Fibroblast of villous mesenchyme (primary cell): ENCODE data around the gene ADCY9. TPM values are rescaled to one million over a fixed set of nuclear protein-coding genes. Genes with fewer than 3 reads are reported as not detected.

Source experiments
- DNase-seq: peaks from one replicate; pipeline ENCODE4 v3.0.0-alpha.2; 2010; ENCODE audit warnings: low read depth
- H3K4me3 ChIP-seq: 2 replicates; pipeline ENCODE4 v1.5.1; 2011; ENCODE audit warnings: low read depth, mild to moderate bottlenecking, low read length
- CTCF ChIP-seq: IDR thresholded peaks from 2 replicates; pipeline ENCODE4 v1.5.1; 2012; ENCODE audit warnings: low read depth, mild to moderate bottlenecking, low read length; ENCODE audit not compliant: insufficient read depth
- total RNA-seq: library from RNA; depleted of rRNA; stranded (reverse); fragments of >200 nt; gene quantifications from 2 replicates; pipeline ENCODE4 v1.2.3, GENCODE V29; 2012

Gene ADCY9
- total RNA-seq, 1 donor = 38.0 TPM

DNA sequence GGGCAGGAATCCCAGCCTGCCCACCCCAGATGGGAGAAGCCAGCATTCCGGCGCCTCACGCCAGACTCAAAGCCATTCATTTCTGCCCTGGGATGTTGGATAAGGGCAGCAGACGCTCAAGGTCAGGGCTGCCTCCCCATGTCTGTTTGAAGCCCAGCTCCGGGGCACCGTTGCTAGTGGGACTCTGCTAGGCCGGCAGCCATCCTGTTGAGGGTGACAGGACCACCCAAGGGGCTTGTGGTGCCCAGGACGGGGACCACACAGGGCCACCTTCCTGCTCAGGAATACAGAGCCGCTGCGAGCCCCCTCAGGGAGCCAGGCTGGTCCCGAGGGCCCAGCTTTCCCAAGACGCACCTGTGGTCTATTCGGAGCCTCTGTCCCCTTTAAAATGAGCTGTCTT lies 134.0 kb downstream of the ADCY9 start:
- no peak for DNase-seq

DNA sequence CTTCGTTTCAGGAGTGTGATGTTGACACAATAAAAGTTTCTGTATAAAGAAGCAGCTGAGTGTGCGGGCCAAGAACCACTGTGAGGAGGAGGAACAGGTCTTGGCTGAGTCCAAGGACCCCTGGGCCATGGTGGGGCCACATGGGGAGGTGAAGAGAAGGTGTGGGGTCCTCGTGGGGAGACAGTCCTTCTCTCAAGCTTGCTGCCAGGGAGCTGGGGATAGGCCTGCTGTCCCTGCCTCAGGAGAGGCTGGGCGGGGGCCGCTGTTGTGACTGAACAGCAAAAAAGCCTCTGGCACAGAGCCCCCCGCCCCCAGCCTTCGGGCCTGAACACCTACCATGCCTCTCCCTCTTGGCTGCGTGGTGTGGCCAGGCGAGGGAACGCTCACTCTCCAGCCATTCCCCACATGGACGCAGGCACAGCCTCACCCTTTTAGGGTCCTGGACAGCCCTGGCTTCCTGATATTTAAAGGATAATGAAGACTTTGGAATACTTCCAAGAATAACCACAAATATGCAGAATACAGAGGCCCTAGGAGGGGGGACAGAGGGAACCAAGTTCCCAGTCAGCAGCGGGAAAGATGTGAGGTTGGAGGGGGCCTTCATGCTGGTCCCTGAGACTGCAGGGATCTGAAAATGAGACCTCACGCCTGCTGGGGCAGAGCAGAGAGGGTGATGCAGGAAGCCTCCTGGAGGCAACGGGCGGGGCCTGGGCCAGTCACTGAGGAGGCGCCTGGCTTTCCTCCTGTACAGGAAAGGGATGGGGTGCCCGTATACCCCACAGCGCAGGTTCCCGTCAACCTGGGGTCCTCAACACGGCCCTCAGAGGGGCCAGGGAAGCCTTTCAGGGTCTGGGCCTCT lies 135.8 kb downstream of the ADCY9 start:
- peak; percentile 79 for DNase-seq
- TF ChIP-seq CTCF = no peak
- H3K4me3 ChIP-seq = no peak overlapping the region

More for the DNA sequence above, 134.0 kb downstream of the ADCY9 start:
- no peak for TF ChIP-seq CTCF
- H3K4me3 ChIP-seq = no peak overlapping the region

DNA sequence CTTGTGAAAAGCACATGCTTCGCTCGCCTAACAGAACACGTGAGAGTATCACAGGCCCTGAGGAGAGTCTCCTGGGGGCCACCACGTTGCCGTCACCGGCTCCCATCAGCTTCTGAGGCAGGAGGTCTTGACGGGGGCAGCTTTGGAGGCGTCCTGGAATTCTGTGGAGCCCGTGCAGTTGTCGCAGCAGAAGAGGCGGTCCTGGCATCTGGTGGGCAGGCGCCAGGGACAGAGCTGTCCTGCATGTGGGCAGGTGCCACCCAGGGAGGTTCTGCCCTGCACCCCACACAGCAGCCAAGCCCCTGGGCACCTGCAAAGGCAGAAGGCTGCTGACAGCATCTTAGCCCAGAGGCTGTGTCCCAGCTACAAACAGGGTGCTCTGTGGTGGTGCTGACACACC lies 136.7 kb downstream of the ADCY9 start:
- H3K4me3 ChIP-seq = no peak overlapping the region
- no peak for DNase-seq
- no peak for TF ChIP-seq CTCF

DNA sequence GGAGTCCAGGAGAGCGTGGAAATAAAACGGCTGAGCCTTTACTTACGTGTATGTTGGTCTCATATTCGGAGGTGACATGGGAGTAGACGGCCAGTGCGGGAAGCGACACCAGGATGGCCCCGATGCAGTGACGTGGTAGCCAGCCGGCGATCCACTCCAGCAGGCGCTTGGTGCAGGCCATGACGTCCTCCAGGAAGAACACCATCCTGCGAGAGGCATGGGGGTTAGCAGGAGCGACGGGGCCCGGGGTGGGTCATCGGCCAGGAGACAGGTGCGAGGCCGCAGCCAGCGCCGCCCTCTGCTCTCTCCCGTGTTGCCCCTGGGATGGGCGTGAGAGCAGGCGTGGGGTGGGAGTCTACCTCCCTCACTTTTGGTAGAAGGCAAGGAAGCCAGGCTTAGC lies 137.2 kb downstream of the ADCY9 start:
- no peak for TF ChIP-seq CTCF
- no peak overlapping the region for H3K4me3 ChIP-seq
- no peak for DNase-seq

- H3K4me3 ChIP-seq = no peak overlapping the region
- no peak for DNase-seq
- no peak for TF ChIP-seq CTCF
These were observed 138.9 kb downstream of the ADCY9 start for GRCh38 chr16:3977376-3977775.

DNA sequence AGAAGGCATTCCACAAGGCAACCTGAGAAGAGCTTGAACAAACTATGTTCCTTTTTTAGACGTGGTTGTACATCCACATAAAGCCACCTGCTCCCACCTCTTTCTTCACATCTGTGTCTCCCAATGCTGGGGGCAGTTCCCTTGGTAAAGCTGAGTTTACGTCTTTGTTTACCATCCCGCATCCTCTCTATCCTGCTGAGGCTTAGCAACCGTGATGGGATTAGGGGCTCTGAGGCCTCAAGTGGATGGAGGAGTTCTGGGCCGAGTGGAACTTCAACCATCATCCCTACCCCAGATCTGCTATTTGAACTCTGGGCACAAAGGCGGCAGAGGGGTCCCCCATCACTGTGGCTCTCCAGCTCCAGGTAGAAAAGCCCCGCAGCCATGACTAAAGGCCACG lies 141.5 kb downstream of the ADCY9 start:
- TF ChIP-seq CTCF = no peak
- no peak for DNase-seq
- H3K4me3 ChIP-seq = no peak overlapping the region

- no peak for TF ChIP-seq CTCF
- peak; percentile 57 for DNase-seq
- no peak overlapping the region for H3K4me3 ChIP-seq
These were observed 144.5 kb downstream of the ADCY9 start for GRCh38 chr16:3971706-3972105.
